Tibial nerve (tissue), 4 donors: Measurements from ENCODE around the gene AUTS2. TPM values are rescaled to one million over a fixed set of nuclear protein-coding genes. Genes with fewer than 3 reads are reported as not detected.

ENCODE experiments used
- DNase-seq, 2 donors: peaks; one replicate each; pipeline ENCODE4 v3.0.0-alpha.2; 2019; ENCODE audit warnings: low spot score in 2 of 2
- H3K27ac ChIP-seq, 4 donors: fragments of 200-600 bp; sonication (generic) in 3 of 4; one replicate each; pipeline ENCODE4 v1.5.1; 2017 to 2019; ENCODE audit warnings: mild to moderate bottlenecking in 1 of 4
- H3K27me3 ChIP-seq, 2 donors: fragments of 200-600 bp; sonication (generic) in 1 of 2; one replicate each; pipeline versions ENCODE4 v1.5.1 to v1.6.0; 2017 to 2019
- H3K36me3 ChIP-seq, 3 donors: fragments of 200-600 bp; sonication (generic); one replicate each; pipeline ENCODE4 v1.5.1; 2018 to 2019
- H3K4me1 ChIP-seq, 4 donors: fragments of 200-600 bp; sonication (generic) in 3 of 4; one replicate each; pipeline ENCODE4 v1.5.1; 2017 to 2019
- H3K4me3 ChIP-seq, 4 donors: fragments of 200-600 bp; sonication (generic) in 3 of 4; one replicate each; pipeline ENCODE4 v1.5.1; 2017 to 2019; ENCODE audit warnings: mild to moderate bottlenecking in 1 of 4, moderate library complexity in 1 of 4
- H3K9me3 ChIP-seq, 4 donors: fragments of 200-600 bp; sonication (generic) in 3 of 4; one replicate each; pipeline ENCODE4 v1.5.1; 2017 to 2019
- EP300 ChIP-seq, 2 donors: sonication (generic); formaldehyde crosslinking; IDR thresholded peaks; one replicate each; pipeline ENCODE4 v1.6.1; 2017; ENCODE audit warnings: antibody characterized with exemption in 2 of 2, mild to moderate bottlenecking in 1 of 2
- POLR2A ChIP-seq, 2 donors: fragments of 450-650 bp; IDR thresholded peaks; one replicate each; pipeline ENCODE4 v1.6.1; 2017; ENCODE audit warnings: antibody characterized with exemption in 2 of 2, mild to moderate bottlenecking in 2 of 2, moderate library complexity in 2 of 2
- WGBS, 2 donors: methylation state at CpG; one replicate each; pipeline ENCODE4 v1.1.5; 2018; 5-methylcytosine and 5-hydroxymethylcytosine counted together
- total RNA-seq, 4 donors: library from RNA; depleted of rRNA; stranded (reverse); fragments of >200 nt; gene quantifications; one replicate each; pipeline ENCODE4 v1.1.0, GENCODE V29; 2016
- TF ChIP-seq, protein P1 (sequence below), 5 experiments: fragments of 200-600 bp in 3 of 5; fragments of 450-650 bp in 2 of 5; sonication (generic) in 3 of 5; IDR thresholded peaks; one replicate each; pipeline ENCODE4 v1.5.1; 2016 to 2019; ENCODE audit warnings: antibody characterized with exemption in 5 of 5, mild to moderate bottlenecking in 3 of 5, moderate library complexity in 2 of 5

The AUTS2 gene
- total RNA-seq, 4 donors from 2014 or later: 56.6 to 87.9 (median 71.6) TPM

- Histone ChIP-seq H3K36me3 (no peaks in the 10 kb centered on the region), H3K27me3 (no peaks in the 10 kb centered on the region), H3K27ac (no peak overlapping the region), H3K9me3 (no peaks in the 10 kb centered on the region), H3K4me3 (no peak overlapping the region), H3K4me1 (peaks cover 0 to 3% (median 0%) of the 10 kb centered on the region in 4 donors)
- no peak for DNase-seq
- WGBS, 2 donors: 96 to 97% methylated on average over 1 of the region's 1 CpG
- TF ChIP-seq EP300 (IDR thresholded peaks at IDR 0.05) (no peak), POLR2A (IDR thresholded peaks at IDR 0.05) (no peak)
- TF ChIP-seq, protein P1, sequence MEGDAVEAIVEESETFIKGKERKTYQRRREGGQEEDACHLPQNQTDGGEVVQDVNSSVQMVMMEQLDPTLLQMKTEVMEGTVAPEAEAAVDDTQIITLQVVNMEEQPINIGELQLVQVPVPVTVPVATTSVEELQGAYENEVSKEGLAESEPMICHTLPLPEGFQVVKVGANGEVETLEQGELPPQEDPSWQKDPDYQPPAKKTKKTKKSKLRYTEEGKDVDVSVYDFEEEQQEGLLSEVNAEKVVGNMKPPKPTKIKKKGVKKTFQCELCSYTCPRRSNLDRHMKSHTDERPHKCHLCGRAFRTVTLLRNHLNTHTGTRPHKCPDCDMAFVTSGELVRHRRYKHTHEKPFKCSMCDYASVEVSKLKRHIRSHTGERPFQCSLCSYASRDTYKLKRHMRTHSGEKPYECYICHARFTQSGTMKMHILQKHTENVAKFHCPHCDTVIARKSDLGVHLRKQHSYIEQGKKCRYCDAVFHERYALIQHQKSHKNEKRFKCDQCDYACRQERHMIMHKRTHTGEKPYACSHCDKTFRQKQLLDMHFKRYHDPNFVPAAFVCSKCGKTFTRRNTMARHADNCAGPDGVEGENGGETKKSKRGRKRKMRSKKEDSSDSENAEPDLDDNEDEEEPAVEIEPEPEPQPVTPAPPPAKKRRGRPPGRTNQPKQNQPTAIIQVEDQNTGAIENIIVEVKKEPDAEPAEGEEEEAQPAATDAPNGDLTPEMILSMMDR (IDR thresholded peaks at IDR 0.05): no peak
These were observed 13.1 kb upstream of the AUTS2 start for GRCh38 chr7:69585169-69585568.

DNA sequence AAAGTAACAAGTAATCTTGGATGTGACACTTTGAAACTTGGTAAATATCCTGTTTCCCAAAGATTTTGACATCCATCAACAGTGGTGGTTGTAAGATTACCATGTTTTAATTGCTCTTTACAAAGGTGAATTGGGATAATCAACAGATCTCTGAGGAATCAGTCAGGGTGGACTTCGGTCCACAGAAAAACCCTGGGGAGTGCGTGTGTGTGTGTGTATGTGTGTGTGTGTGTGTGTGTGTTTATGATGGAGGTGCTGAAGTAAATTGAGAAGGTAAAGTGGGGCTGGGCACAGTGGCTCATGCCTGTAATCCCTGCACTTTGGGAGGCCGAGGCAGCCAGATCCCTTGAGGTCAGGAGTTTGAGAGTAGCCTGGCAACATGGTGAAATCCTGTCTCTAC is 12.0 kb upstream of the AUTS2 start:
- Histone ChIP-seq H3K4me3 (no peak overlapping the region), H3K27ac (no peak overlapping the region), H3K27me3 (no peaks in the 10 kb centered on the region), H3K4me1 (peaks cover 0 to 3% (median 0%) of the 10 kb centered on the region in 4 donors), H3K36me3 (no peaks in the 10 kb centered on the region), H3K9me3 (peaks cover 0 to 9% (median 0%) of the 10 kb centered on the region in 4 donors)
- WGBS, 2 donors: 85 to 87% methylated on average over 3 of the region's 3 CpGs
- DNase-seq: no peak
- TF ChIP-seq EP300 (IDR thresholded peaks at IDR 0.05): no peak
- TF ChIP-seq, protein P1 (IDR thresholded peaks at IDR 0.05): no peak
- TF ChIP-seq POLR2A (IDR thresholded peaks at IDR 0.05): no peak

DNA sequence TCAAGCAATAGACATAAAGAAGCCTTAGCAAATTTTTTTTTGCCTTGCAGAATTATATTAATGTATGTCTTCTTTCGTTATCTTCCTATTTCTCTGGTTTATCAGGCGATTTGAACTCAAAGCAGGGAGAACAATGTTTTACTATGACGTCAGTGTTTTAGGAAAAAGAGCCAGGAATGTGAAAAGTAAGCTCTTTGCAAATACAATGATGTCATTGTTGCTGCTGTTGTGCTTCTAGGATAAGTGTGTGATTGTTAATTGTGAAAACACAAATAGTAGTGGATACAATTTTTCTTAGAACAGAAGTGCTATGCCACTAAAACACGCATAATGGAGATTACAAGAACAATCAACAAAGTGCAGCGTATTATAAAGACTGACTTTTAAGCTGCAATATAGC is 9.5 kb upstream of the AUTS2 start:
- H3K27me3 ChIP-seq: no peaks in the 10 kb centered on the region
- H3K4me3 ChIP-seq: no peak overlapping the region
- DNase-seq: no peak
- no peaks in the 10 kb centered on the region for H3K36me3 ChIP-seq
- peaks cover 0 to 14% (median 0%) of the 10 kb centered on the region in 4 donors for H3K9me3 ChIP-seq
- TF ChIP-seq EP300 (IDR thresholded peaks at IDR 0.05): peak in 1 of 2 donors; percentile 40
- TF ChIP-seq, protein P1 (IDR thresholded peaks at IDR 0.05): no peak
- peaks cover 0 to 3% (median 0%) of the 10 kb centered on the region in 4 donors for H3K4me1 ChIP-seq
- WGBS, 2 donors: 44 to 49% methylated on average over 5 of the region's 5 CpGs
- H3K27ac ChIP-seq: no peak overlapping the region

DNA sequence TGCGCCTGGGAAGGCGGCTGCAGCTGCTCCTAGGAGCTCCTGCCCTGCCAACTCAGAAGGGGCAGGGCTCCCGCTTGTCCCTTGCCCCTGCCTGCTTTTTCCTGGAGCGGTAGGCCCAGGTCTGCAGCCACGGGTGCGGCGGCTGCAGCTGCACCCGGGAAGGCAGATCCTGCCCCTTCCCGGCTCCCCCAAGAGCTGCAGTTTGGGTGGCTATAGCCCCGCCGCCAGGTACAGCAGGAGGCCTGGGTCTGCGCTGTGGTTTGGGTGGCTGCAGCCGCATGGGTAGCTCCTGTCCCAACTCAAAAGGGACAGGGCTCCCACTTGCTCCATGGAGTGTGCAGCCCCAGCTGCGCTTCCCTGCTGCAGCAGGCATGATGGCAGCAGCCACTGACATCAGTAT is 6.5 kb upstream of the AUTS2 start:
- H3K27ac ChIP-seq: no peak overlapping the region
- TF ChIP-seq POLR2A (IDR thresholded peaks at IDR 0.05) (no peak), EP300 (IDR thresholded peaks at IDR 0.05) (no peak)
- 89 to 100% methylated on average over 5 to 11 of the region's 14 CpGs for WGBS, 2 donors
- no peak for DNase-seq
- peaks cover 0 to 14% (median 0%) of the 10 kb centered on the region in 4 donors for H3K9me3 ChIP-seq
- no peak overlapping the region for H3K4me3 ChIP-seq
- H3K4me1 ChIP-seq: peaks cover 0 to 8% (median under 1%) of the 10 kb centered on the region in 4 donors
- no peaks in the 10 kb centered on the region for H3K36me3 ChIP-seq
- H3K27me3 ChIP-seq: no peaks in the 10 kb centered on the region

- Histone ChIP-seq H3K9me3 (peaks cover 0 to 14% (median 0%) of the 10 kb centered on the region in 4 donors), H3K36me3 (no peaks in the 10 kb centered on the region), H3K27me3 (no peaks in the 10 kb centered on the region), H3K4me3 (no peak overlapping the region), H3K4me1 (peaks cover 0 to 13% (median 5%) of the 10 kb centered on the region in 4 donors), H3K27ac (no peak overlapping the region)
- WGBS, 2 donors: 70 to 72% methylated on average over 2 of the region's 2 CpGs
- TF ChIP-seq EP300 (IDR thresholded peaks at IDR 0.05): no peak
- no peak for TF ChIP-seq POLR2A (IDR thresholded peaks at IDR 0.05)
- TF ChIP-seq, protein P1 (IDR thresholded peaks at IDR 0.05): no peak
- no peak for DNase-seq
These were observed 4.8 kb upstream of the AUTS2 start for GRCh38 chr7:69593511-69593910.

GRCh38 chr7:69595415-69595814 is 2.9 kb upstream of the AUTS2 start:
- Histone ChIP-seq H3K36me3 (no peaks in the 10 kb centered on the region), H3K27me3 (no peaks in the 10 kb centered on the region), H3K4me1 (peaks cover 0 to 17% (median 11%) of the 10 kb centered on the region in 4 donors), H3K9me3 (peaks cover 0 to 14% (median 0%) of the 10 kb centered on the region in 4 donors), H3K27ac (no peak overlapping the region), H3K4me3 (no peak overlapping the region)
- DNase-seq: no peak
- no peak for TF ChIP-seq POLR2A (IDR thresholded peaks at IDR 0.05)
- TF ChIP-seq, protein P1 (IDR thresholded peaks at IDR 0.05): no peak
- TF ChIP-seq EP300 (IDR thresholded peaks at IDR 0.05): no peak
- 95 to 98% methylated on average over 1 of the region's 1 CpG for WGBS, 2 donors
